A549 (cell line): Measurements from ENCODE around the gene MMP8. TPM values are rescaled to one million over a fixed set of nuclear protein-coding genes. Genes with fewer than 3 reads are reported as not detected.

Source experiments
- ATAC-seq, 2 experiments: fragments of 200-7000 bp in 1 of 2; fragments of >200 bp in 1 of 2; cut with Nextera tagmentation in 1 of 2; cut with Tn5 transposase in 1 of 2; 3 replicates each; pipeline versions ENCODE4 v1.8.0 to v1.9.1; 2018 to 2020; ENCODE audit warnings: mild to moderate bottlenecking in 1 of 2, moderate library complexity in 1 of 2
- CTCF ChIA-PET: fragments of 300-600 bp; sonication (Branson Sonifier 250); formaldehyde crosslinking; extraction: SDS; loops from one replicate; lab custom pipeline; 2021; ENCODE audit warnings: antibody characterized with exemption, inconsistent platforms; lab: Yijun Ruan, JAX
- POLR2A ChIA-PET: fragments of 350-600 bp; formaldehyde crosslinking; extraction: SDS; loops from one replicate; lab custom pipeline; 2021; ENCODE audit warnings: antibody characterized with exemption, inconsistent platforms; lab: Yijun Ruan, JAX
- DNase-seq, 2 experiments: peaks; one replicate each; pipeline versions ENCODE4 v3.0.0 to v3.0.0-alpha.2; 2011 to 2016; ENCODE audit warnings: low read depth in 1 of 2, low spot score in 1 of 2
- FAIRE-seq: peaks from 2 replicates; lab custom pipeline; 2011; peaks lifted over from hg19 to GRCh38; lab: Jason Lieb, UNC
- H3K27ac ChIP-seq, 2 experiments: fragments of >200 bp; sonication (Bioruptor Twin); formaldehyde crosslinking; 3 replicates each; pipeline ENCODE4 v1.5.1; 2016 to 2017
- H3K4me1 ChIP-seq: fragments of >200 bp; sonication (Bioruptor Twin); formaldehyde crosslinking; 3 replicates; pipeline ENCODE4 v1.6.1; 2016
- H3K4me2 ChIP-seq: fragments of >200 bp; sonication (Bioruptor Twin); formaldehyde crosslinking; 3 replicates; pipeline ENCODE4 v1.6.1; 2016
- H3K4me3 ChIP-seq: fragments of >200 bp; sonication (Bioruptor Twin); formaldehyde crosslinking; 3 replicates; pipeline ENCODE4 v1.5.1; 2016
- H3K9me3 ChIP-seq: fragments of >200 bp; sonication (Bioruptor Twin); formaldehyde crosslinking; 3 replicates; pipeline ENCODE4 v1.6.1; 2016
- ATOH8 ChIP-seq: fragments of 250-450 bp; sonication (Bioruptor Pico); IDR thresholded peaks from 2 replicates; pipeline ENCODE4 v1.5.0; 2020; ENCODE audit warnings: low read depth, mild to moderate bottlenecking, moderate library complexity
- BHLHE40 ChIP-seq: IDR thresholded peaks from 2 replicates; pipeline ENCODE4 v1.6.1; 2012; ENCODE audit warnings: low read depth, low read length, inconsistent platforms
- EHF ChIP-seq: fragments of 250-450 bp; sonication (Bioruptor Pico); IDR thresholded peaks from 2 replicates; pipeline ENCODE4 v1.5.0; 2020; ENCODE audit warnings: mild to moderate bottlenecking
- EHMT2 ChIP-seq: fragments of 200-600 bp; sonication (generic); IDR thresholded peaks from 2 replicates; pipeline ENCODE4 v1.6.1; 2016; ENCODE audit warnings: antibody characterized with exemption, low read depth, mild to moderate bottlenecking, moderate library complexity
- EP300 ChIP-seq, 2 experiments: fragments of >200 bp; sonication (Bioruptor Twin); formaldehyde crosslinking; IDR thresholded peaks; 2 replicates in 1 of 2; 3 replicates in 1 of 2; pipeline ENCODE4 v1.6.1; 2016 to 2017
- FOXS1 ChIP-seq: fragments of 250-450 bp; sonication (Bioruptor Pico); IDR thresholded peaks from 2 replicates; pipeline ENCODE4 v1.5.0; 2020; ENCODE audit warnings: mild to moderate bottlenecking, moderate library complexity
- HEYL ChIP-seq: fragments of 250-450 bp; sonication (Bioruptor Pico); IDR thresholded peaks from 2 replicates; pipeline ENCODE4 v1.8.0; 2021; ENCODE audit warnings: mild to moderate bottlenecking, moderate library complexity
- HOXA7 ChIP-seq: fragments of 250-450 bp; sonication (Bioruptor Pico); IDR thresholded peaks from 2 replicates; pipeline ENCODE4 v1.5.0; 2020; ENCODE audit warnings: mild to moderate bottlenecking, moderate library complexity
- MAFK ChIP-seq: fragments of 450-650 bp; IDR thresholded peaks from 2 replicates; pipeline ENCODE4 v1.6.1; 2014; ENCODE audit not compliant: partially characterized antibody
- NPAS2 ChIP-seq: fragments of 250-450 bp; sonication (Bioruptor Pico); IDR thresholded peaks from 2 replicates; pipeline ENCODE4 v1.8.0; 2022; ENCODE audit warnings: mild to moderate bottlenecking, moderate library complexity, borderline replicate concordance
- PHF8 ChIP-seq: fragments of 200-600 bp; sonication (generic); IDR thresholded peaks from 2 replicates; pipeline ENCODE4 v1.6.1; 2016; ENCODE audit warnings: low read depth, mild to moderate bottlenecking, antibody characterized with exemption, moderate library complexity, borderline replicate concordance
- POLR2A ChIP-seq: IDR thresholded peaks from 2 replicates; pipeline ENCODE4 v1.6.1; 2012; ENCODE audit warnings: mild to moderate bottlenecking, low read length
- RAD21 ChIP-seq, 2 experiments: fragments of >200 bp in 1 of 2; sonication (Bioruptor Twin) in 1 of 2; formaldehyde crosslinking in 1 of 2; IDR thresholded peaks in 1 of 2; conservative IDR thresholded peaks in 1 of 2; 2 replicates in 1 of 2; 3 replicates in 1 of 2; pipeline ENCODE4 v1.6.1; 2012 to 2018; ENCODE audit warnings: inconsistent platforms in 1 of 2
- RCOR1 ChIP-seq: fragments of 150-350 bp; IDR thresholded peaks from 2 replicates; pipeline ENCODE4 v1.6.1; 2014; ENCODE audit warnings: antibody characterized with exemption, low read length, low read depth
- RFX5 ChIP-seq: fragments of 450-650 bp; IDR thresholded peaks from 2 replicates; pipeline ENCODE4 v1.7.1; 2014; ENCODE audit warnings: antibody characterized with exemption, mild to moderate bottlenecking, moderate library complexity
- RNF2 ChIP-seq: fragments of 200-600 bp; sonication (generic); IDR thresholded peaks from 2 replicates; pipeline ENCODE4 v1.6.1; 2016; ENCODE audit warnings: low read depth, mild to moderate bottlenecking, antibody characterized with exemption, moderate library complexity, borderline replicate concordance
- ZC3H11A ChIP-seq: fragments of 450-650 bp; IDR thresholded peaks from 2 replicates; pipeline ENCODE4 v1.6.1; 2014; ENCODE audit warnings: antibody characterized with exemption, mild to moderate bottlenecking
- ZSCAN20 ChIP-seq: fragments of 250-450 bp; sonication (Bioruptor Pico); IDR thresholded peaks from 2 replicates; pipeline ENCODE4 v1.8.0; 2022; ENCODE audit warnings: mild to moderate bottlenecking, moderate library complexity
- WGBS: methylation state at CpG from one replicate; pipeline ENCODE4 v1.1.6; 2017; ENCODE audit errors: missing lambda C conversion rate; 5-methylcytosine and 5-hydroxymethylcytosine counted together
- polyA plus RNA-seq, 4 experiments: library from polyadenylated mRNA; depleted of rRNA in 3 of 4; stranded (reverse); fragments of >200 nt; fragmentation: RNase III in 1 of 4; extraction: RNeasy Plus Mini Kit Qiagen cat#74134 plus additional on column Dnase treatment in 1 of 4; gene quantifications; 2 replicates in 3 of 4; 3 replicates in 1 of 4; pipeline ENCODE4 v1.2.3, GENCODE V29; 2011 to 2017
- TF ChIP-seq, protein P1 (sequence below): fragments of >200 bp; sonication (Bioruptor Twin); formaldehyde crosslinking; IDR thresholded peaks from 3 replicates; pipeline ENCODE4 v1.6.1; 2016

Gene MMP8
- polyA plus RNA-seq, 2 of the 4 experiments (the other 2 are of a cell fraction) = not detected

DNA sequence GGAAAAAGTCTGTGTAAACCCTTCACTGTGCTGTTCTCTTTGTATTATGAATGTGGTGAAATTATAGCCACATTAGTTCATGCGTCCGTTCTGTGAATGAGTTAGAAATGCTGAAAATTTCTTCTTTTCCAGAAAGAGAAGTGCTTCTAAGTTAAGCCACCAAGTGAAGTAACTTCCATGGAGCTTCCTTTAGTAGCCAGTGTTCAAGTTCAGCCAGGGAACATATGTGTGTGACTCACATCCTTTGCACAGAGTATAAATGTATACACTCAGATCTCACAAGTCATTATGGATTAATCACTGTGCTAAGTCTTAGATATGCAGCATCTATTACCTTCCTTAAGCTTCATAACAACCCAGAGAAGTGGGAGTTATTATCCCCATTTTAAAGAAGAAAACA lies 3.1 kb upstream of the MMP8 start (continued):
- TF ChIP-seq ATOH8 (CRISPR knock-in tag) (no peak), FOXS1 (CRISPR knock-in tag) (no peak)

DNA sequence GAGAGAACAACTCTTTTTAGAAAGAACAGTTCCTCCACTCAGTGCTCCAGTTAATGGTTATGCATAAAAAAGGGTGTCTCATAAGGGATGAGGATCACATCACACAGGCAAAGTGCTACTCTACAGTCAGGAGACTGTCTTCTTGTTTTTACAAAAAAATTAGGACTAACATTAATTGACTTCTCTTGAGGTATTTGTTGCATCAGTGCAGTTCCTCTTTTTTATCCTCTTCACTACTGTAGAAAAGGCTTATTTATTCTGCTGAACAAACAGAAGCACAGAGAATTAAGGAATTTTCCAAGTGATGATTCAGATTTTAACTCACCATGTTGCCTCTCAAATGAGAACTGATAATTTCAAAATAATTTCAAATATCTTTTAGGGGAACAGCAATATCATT lies 1.9 kb downstream of the MMP8 start:
- CTCF ChIA-PET = no interaction called here
- FAIRE-seq (no peak), DNase-seq (no peak), ATAC-seq (no peak)
- POLR2A ChIA-PET = no interaction called here
- Histone ChIP-seq H3K4me1 (no peaks in the 10 kb centered on the region), H3K4me3 (no peak overlapping the region), H3K27ac (no peak overlapping the region), H3K4me2 (no peak overlapping the region), H3K9me3 (no peaks in the 10 kb centered on the region)
- TF ChIP-seq EP300 (IDR thresholded peaks at IDR 0.05) = no peak

DNA sequence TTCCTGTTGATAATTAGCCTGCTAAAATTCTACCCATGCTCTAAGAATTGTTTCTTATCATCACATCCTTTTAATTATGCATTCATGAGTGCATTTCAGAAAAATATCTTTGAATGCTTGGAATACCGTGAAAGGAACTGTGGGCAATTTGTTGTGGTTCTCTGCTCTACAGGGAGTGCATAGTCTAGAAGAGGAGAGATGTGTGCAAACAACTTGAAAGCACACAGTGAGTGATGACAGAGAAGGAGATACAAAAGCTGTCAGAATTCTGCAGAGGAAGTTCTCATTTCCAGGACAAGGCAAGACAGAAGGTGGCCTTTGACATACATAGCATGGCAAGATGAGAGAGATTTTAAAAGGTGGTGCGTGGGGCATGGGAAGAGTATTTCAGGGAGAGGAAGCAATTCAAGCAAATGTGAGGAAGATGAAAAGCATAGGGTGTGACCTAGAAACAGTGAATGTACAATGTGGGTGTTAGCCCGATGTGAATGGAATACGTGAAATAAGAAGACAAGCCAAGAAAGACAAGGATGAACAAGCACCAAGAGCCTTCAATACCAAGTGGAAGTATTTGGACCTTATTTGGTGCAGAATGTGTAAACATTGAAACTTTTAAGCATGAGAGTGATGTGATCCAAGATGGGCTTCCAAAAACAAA lies 5.0 kb downstream of the MMP8 start:
- WGBS = 59% methylated on average over 4 of the region's 4 CpGs
- TF ChIP-seq RNF2 = no peak
- TF ChIP-seq, protein P1, sequence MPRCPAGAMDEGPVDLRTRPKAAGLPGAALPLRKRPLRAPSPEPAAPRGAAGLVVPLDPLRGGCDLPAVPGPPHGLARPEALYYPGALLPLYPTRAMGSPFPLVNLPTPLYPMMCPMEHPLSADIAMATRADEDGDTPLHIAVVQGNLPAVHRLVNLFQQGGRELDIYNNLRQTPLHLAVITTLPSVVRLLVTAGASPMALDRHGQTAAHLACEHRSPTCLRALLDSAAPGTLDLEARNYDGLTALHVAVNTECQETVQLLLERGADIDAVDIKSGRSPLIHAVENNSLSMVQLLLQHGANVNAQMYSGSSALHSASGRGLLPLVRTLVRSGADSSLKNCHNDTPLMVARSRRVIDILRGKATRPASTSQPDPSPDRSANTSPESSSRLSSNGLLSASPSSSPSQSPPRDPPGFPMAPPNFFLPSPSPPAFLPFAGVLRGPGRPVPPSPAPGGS = no peak
- H3K9me3 ChIP-seq = no peaks in the 10 kb centered on the region
- ATAC-seq (no peak), DNase-seq (no peak), FAIRE-seq (no peak)
- no peak overlapping the region for H3K4me2 ChIP-seq
- H3K4me1 ChIP-seq = no peaks in the 10 kb centered on the region
- CTCF ChIA-PET = interaction anchor here (1.2 kb wide), 1 partner anchor 13 kb away, joined by 3 read pairs; no protein-coding TSS in a partner anchor
- H3K27ac ChIP-seq = no peak overlapping the region
- no peak overlapping the region for H3K4me3 ChIP-seq
- POLR2A ChIA-PET = no interaction called here

- DNase-seq = no peak
- no peak for ATAC-seq
- no peak for FAIRE-seq
- ChIA-PET POLR2A (no interaction called here), CTCF (no interaction called here)
- Histone ChIP-seq H3K27ac (no peak overlapping the region), H3K4me3 (no peak overlapping the region), H3K9me3 (no peaks in the 10 kb centered on the region), H3K4me1 (no peaks in the 10 kb centered on the region), H3K4me2 (no peak overlapping the region)
- no peak for TF ChIP-seq MAFK
These were observed 7.5 kb downstream of the MMP8 start for GRCh38 chr11:102717280-102717679.

GRCh38 chr11:102716527-102716926 lies 8.2 kb downstream of the MMP8 start:
- WGBS = 10% methylated on average over 1 of the region's 1 CpG
- H3K4me3 ChIP-seq = no peak overlapping the region
- no peaks in the 10 kb centered on the region for H3K9me3 ChIP-seq
- CTCF ChIA-PET = no interaction called here
- no peak for FAIRE-seq
- no peak for TF ChIP-seq EHF (CRISPR knock-in tag)
- TF ChIP-seq ZSCAN20 (CRISPR knock-in tag) = no peak
- TF ChIP-seq HOXA7 (CRISPR knock-in tag) = no peak
- TF ChIP-seq POLR2A = no peak
- no peak for TF ChIP-seq BHLHE40
- TF ChIP-seq ZC3H11A = no peak
- TF ChIP-seq, all 56 proteins: peak for 0
- Histone ChIP-seq H3K4me1 (no peaks in the 10 kb centered on the region), H3K4me2 (no peak overlapping the region), H3K27ac (no peak overlapping the region)
- DNase-seq = no peak
- ATAC-seq = no peak
- POLR2A ChIA-PET = no interaction called here

DNA sequence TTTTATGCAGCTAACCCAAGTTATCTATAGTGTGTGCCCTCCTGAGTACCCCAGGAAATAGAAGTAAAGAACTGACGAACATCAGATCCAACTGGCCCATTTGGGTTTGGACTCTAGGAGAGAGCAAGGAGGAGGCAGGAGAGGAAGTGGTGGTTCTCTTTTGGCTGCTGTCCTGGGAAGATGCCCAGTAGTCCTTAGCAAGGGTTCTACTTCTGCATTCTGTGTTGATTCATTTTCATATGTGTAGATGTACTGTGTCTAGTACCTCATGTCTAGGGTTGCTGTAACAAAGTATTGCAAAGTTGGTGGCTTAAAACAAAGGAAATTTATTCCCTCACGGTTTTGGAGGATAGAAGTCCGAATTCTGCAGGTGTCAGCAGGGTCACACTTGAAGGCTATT lies 12.6 kb downstream of the MMP8 start:
- Histone ChIP-seq H3K27ac (no peak overlapping the region), H3K4me1 (no peaks in the 10 kb centered on the region), H3K4me2 (no peak overlapping the region), H3K9me3 (no peaks in the 10 kb centered on the region), H3K4me3 (no peak overlapping the region)
- no peak for TF ChIP-seq ATOH8 (CRISPR knock-in tag)
- TF ChIP-seq PHF8 = no peak
- no peak for TF ChIP-seq NPAS2 (CRISPR knock-in tag)
- TF ChIP-seq RFX5 = no peak
- no peak for TF ChIP-seq RCOR1
- no peak for TF ChIP-seq EHMT2
- TF ChIP-seq HEYL = no peak
- TF ChIP-seq RAD21 (conservative IDR thresholded peaks at IDR 0.05 in 1 of 2, IDR thresholded peaks at IDR 0.05 in 1 of 2) = no peak
- WGBS = 18% methylated on average over 3 of the region's 3 CpGs
- CTCF ChIA-PET = interaction anchor here (0.6 kb wide), 1 partner anchor 8 kb away, joined by 3 read pairs; no protein-coding TSS in a partner anchor
- no peak for ATAC-seq
- no peak for DNase-seq
- POLR2A ChIA-PET = no interaction called here
- no peak for FAIRE-seq
